ENCODE data around the gene GSTM4.
A peak's percentile ranks its signal among the peaks of the same experiment; 100 is the strongest.

GSTM4 gene

DNA sequence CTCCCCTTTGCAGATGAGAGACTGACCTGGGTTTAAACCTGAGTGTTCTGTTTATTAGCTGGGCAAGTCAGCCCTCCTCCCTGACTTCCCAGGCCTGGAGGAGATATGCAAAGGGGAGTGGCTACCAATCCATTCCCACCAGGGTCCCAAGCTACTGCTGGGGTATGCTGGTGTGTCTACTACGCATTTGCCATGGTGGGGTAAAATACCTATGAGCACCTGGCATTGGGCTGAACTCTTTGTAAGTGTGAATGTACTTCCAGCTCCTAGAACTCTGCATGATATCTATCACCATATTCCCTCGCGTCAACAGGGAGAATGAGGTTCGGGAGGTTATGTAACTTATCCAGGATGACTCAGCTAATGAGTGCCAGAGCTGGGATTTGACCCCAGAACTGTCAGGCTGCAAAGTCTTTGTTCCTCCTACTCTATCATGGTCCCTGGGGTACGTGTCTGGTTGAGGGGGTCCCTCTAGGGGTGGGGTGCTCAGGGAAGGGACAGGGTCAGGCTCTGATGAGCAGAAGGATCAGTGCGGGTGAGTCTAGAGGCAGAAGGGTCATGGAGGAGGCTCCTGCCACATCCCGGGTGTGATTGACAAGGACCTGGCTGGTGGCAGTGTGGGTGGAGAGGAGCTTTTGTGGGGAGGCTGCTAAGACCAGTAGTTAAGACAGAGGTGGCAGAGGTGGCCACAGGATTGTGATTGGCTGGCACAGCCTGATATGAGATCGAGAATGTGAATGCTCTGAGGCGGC is 19.5 kb upstream of the GSTM4 start:
- WGBS = 52% methylated on average over 8 of the region's 9 CpGs
- peak overlapping the region in 1 of 2 experiments; percentile 2 for H3K4me3 ChIP-seq (ENCODE audit: insufficient read depth in 1 of 2, low read depth in 1 of 2, low read length in 2 of 2)
- H3K36me3 ChIP-seq (ENCODE audit: control insufficient read depth in 1 of 2, insufficient read depth in 2 of 2, low read depth in 1 of 2, low read length in 2 of 2) = peaks cover 11 to 17% of the 10 kb centered on the region in 2 experiments
- H3K27ac ChIP-seq (ENCODE audit: low read length, poor library complexity, severe bottlenecking) = no peak overlapping the region
- peak overlapping the region; percentile 6 for H2BK15ac ChIP-seq (ENCODE audit: low read depth, poor library complexity, severe bottlenecking)
- H3K4me1 ChIP-seq (ENCODE audit: control insufficient read depth, insufficient read depth, low read depth, low read length) = peaks cover 9% of the 10 kb centered on the region
- no peak overlapping the region for H2AFZ ChIP-seq (ENCODE audit: low read depth, low read length)
- no peak overlapping the region for H3K4ac ChIP-seq (ENCODE audit: low read depth in 1 of 2, low read length in 2 of 2)
- H4K91ac ChIP-seq (ENCODE audit: low read length) = peak overlapping the region; percentile 59
- H4K8ac ChIP-seq (ENCODE audit: low read length) = peak overlapping the region; percentile 53
- H3K18ac ChIP-seq (ENCODE audit: low read depth in 1 of 2, low read length in 2 of 2) = no peak overlapping the region
- H2BK12ac ChIP-seq (ENCODE audit: low read length in 2 of 2) = peak overlapping the region in 1 of 2 experiments; percentile 37
- no peaks in the 10 kb centered on the region for H3K9me3 ChIP-seq (ENCODE audit: control insufficient read depth, low read length)
- H3K14ac ChIP-seq (ENCODE audit: low read length in 2 of 2) = no peak overlapping the region
- no peak overlapping the region for H2BK5ac ChIP-seq (ENCODE audit: low read depth, low read length, poor library complexity, severe bottlenecking)
- no peak overlapping the region for H3K23ac ChIP-seq (ENCODE audit: low read length in 2 of 2)
- H3K9ac ChIP-seq (ENCODE audit: low read length) = no peak overlapping the region
- H2AK5ac ChIP-seq (ENCODE audit: low read length, severe bottlenecking) = peak overlapping the region; percentile 18
- H3K27me3 ChIP-seq (ENCODE audit: control insufficient read depth in 1 of 2, insufficient read depth in 1 of 2, low read length in 2 of 2) = no peaks in the 10 kb centered on the region
- DNase-seq = peak; percentile 69
- peaks cover 16% of the 10 kb centered on the region for H3K79me1 ChIP-seq (replicated peaks; ENCODE audit: low read length, poor library complexity, severe bottlenecking)
- no peak overlapping the region for H3K4me2 ChIP-seq (ENCODE audit: low read length, poor library complexity, severe bottlenecking)
- H2BK120ac ChIP-seq (ENCODE audit: low read depth, low read length) = no peak overlapping the region

DNA sequence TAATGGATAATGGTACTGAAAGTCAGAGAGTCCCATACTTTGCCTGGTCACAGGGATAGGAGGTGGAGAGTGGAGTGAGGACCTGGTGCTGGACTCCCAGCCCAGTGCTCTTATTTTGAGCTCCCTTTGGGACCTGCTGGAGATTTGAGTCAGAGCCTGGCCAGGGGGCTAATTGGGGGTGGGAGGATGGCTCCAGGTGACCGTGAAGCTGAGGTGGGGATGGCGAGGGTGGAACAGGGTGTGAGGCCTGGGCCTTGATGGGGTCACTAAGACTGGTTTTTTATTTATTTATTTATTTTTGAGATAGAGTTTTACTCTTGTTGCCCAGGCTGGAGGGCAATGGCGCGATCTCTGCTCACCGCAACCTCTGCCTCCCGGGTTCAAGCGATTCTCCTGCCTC is 18.5 kb upstream of the GSTM4 start:
- no peak overlapping the region for H3K4me3 ChIP-seq (ENCODE audit: insufficient read depth in 1 of 2, low read depth in 1 of 2, low read length in 2 of 2)
- no peak overlapping the region for H2BK12ac ChIP-seq (ENCODE audit: low read length in 2 of 2)
- H3K27ac ChIP-seq (ENCODE audit: low read length, poor library complexity, severe bottlenecking) = no peak overlapping the region
- no peak overlapping the region for H3K14ac ChIP-seq (ENCODE audit: low read length in 2 of 2)
- H3K27me3 ChIP-seq (ENCODE audit: control insufficient read depth in 1 of 2, insufficient read depth in 1 of 2, low read length in 2 of 2) = no peaks in the 10 kb centered on the region
- no peaks in the 10 kb centered on the region for H3K9me3 ChIP-seq (ENCODE audit: control insufficient read depth, low read length)
- no peak overlapping the region for H2BK120ac ChIP-seq (ENCODE audit: low read depth, low read length)
- peaks cover under 1 to 6% of the 10 kb centered on the region in 2 experiments for H3K36me3 ChIP-seq (ENCODE audit: control insufficient read depth in 1 of 2, insufficient read depth in 2 of 2, low read depth in 1 of 2, low read length in 2 of 2)
- no peak overlapping the region for H2AFZ ChIP-seq (ENCODE audit: low read depth, low read length)
- no peak overlapping the region for H3K4me2 ChIP-seq (ENCODE audit: low read length, poor library complexity, severe bottlenecking)
- H3K18ac ChIP-seq (ENCODE audit: low read depth in 1 of 2, low read length in 2 of 2) = no peak overlapping the region
- H2AK5ac ChIP-seq (ENCODE audit: low read length, severe bottlenecking) = no peak overlapping the region
- no peak overlapping the region for H2BK5ac ChIP-seq (ENCODE audit: low read depth, low read length, poor library complexity, severe bottlenecking)
- H3K9ac ChIP-seq (ENCODE audit: low read length) = no peak overlapping the region
- no peak overlapping the region for H4K8ac ChIP-seq (ENCODE audit: low read length)
- H2BK15ac ChIP-seq (ENCODE audit: low read depth, poor library complexity, severe bottlenecking) = peak overlapping the region; percentile 46
- no peak for DNase-seq
- H3K4ac ChIP-seq (ENCODE audit: low read depth in 1 of 2, low read length in 2 of 2) = no peak overlapping the region
- H3K23ac ChIP-seq (ENCODE audit: low read length in 2 of 2) = no peak overlapping the region
- no peak overlapping the region for H4K91ac ChIP-seq (ENCODE audit: low read length)
- H3K79me1 ChIP-seq (replicated peaks; ENCODE audit: low read length, poor library complexity, severe bottlenecking) = peaks cover 7% of the 10 kb centered on the region
- H3K4me1 ChIP-seq (ENCODE audit: control insufficient read depth, insufficient read depth, low read depth, low read length) = peaks cover 9% of the 10 kb centered on the region
- WGBS = 94% methylated on average over 7 of the region's 7 CpGs

DNA sequence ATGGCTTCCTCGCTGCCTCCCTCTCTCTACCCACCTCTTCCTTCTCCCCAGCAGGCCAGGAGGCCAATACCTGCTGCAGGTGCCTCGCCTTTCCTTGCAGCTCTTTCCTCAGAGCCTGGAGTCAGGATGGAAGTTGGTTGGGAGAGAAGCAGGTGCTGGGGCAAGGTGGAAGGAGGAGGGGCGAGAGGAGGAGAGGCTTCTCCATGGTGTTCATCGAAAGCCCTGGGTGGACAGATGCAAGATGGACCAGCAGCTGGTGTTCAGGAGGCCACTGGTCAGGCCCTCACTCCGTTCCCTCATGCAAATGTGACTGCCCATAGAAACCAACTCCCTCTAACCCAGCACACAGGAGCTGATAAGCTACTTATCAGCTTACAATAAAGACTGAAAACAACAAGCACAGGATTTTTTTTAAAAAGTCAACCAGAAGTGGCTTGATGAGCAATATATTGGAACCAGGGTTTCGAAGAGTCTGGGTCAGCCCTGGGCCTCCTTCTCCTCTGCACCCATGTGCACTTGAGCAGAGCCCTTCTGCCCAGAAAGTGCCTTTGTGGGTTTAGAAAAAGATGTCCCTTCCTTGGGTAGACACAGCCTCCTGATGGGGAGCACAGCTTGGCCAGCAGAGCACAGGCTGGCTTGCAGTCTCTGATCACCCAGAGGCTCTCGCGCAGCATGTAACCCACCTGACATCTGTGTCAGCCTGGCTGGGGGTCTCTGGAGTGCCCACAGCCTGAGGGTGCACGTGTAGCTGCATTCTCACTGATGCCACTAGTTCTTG is 16.6 kb upstream of the GSTM4 start:
- H3K9me3 ChIP-seq (ENCODE audit: control insufficient read depth, low read length) = no peaks in the 10 kb centered on the region
- H3K23ac ChIP-seq (ENCODE audit: low read length in 2 of 2) = no peak overlapping the region
- no peak overlapping the region for H2BK120ac ChIP-seq (ENCODE audit: low read depth, low read length)
- peaks cover under 1% of the 10 kb centered on the region for H3K79me1 ChIP-seq (replicated peaks; ENCODE audit: low read length, poor library complexity, severe bottlenecking)
- H3K4me1 ChIP-seq (ENCODE audit: control insufficient read depth, insufficient read depth, low read depth, low read length) = peaks cover 14% of the 10 kb centered on the region
- H4K91ac ChIP-seq (ENCODE audit: low read length) = no peak overlapping the region
- H2BK12ac ChIP-seq (ENCODE audit: low read length in 2 of 2) = no peak overlapping the region
- peak overlapping the region in 1 of 2 experiments; percentile 75 for H3K14ac ChIP-seq (ENCODE audit: low read length in 2 of 2)
- H3K9ac ChIP-seq (ENCODE audit: low read length) = no peak overlapping the region
- H4K8ac ChIP-seq (ENCODE audit: low read length) = no peak overlapping the region
- no peaks in the 10 kb centered on the region for H3K27me3 ChIP-seq (ENCODE audit: control insufficient read depth in 1 of 2, insufficient read depth in 1 of 2, low read length in 2 of 2)
- H3K4me3 ChIP-seq (ENCODE audit: insufficient read depth in 1 of 2, low read depth in 1 of 2, low read length in 2 of 2) = no peak overlapping the region
- no peak for DNase-seq
- no peak overlapping the region for H2AK5ac ChIP-seq (ENCODE audit: low read length, severe bottlenecking)
- no peak overlapping the region for H3K27ac ChIP-seq (ENCODE audit: low read length, poor library complexity, severe bottlenecking)
- no peak overlapping the region for H2AFZ ChIP-seq (ENCODE audit: low read depth, low read length)
- H2BK5ac ChIP-seq (ENCODE audit: low read depth, low read length, poor library complexity, severe bottlenecking) = no peak overlapping the region
- H2BK15ac ChIP-seq (ENCODE audit: low read depth, poor library complexity, severe bottlenecking) = no peak overlapping the region
- no peak overlapping the region for H3K4me2 ChIP-seq (ENCODE audit: low read length, poor library complexity, severe bottlenecking)
- 86% methylated on average over 7 of the region's 9 CpGs for WGBS
- H3K36me3 ChIP-seq (ENCODE audit: control insufficient read depth in 1 of 2, insufficient read depth in 2 of 2, low read depth in 1 of 2, low read length in 2 of 2) = no peaks in the 10 kb centered on the region
- no peak overlapping the region for H3K18ac ChIP-seq (ENCODE audit: low read depth in 1 of 2, low read length in 2 of 2)
- H3K4ac ChIP-seq (ENCODE audit: low read depth in 1 of 2, low read length in 2 of 2) = no peak overlapping the region

DNA sequence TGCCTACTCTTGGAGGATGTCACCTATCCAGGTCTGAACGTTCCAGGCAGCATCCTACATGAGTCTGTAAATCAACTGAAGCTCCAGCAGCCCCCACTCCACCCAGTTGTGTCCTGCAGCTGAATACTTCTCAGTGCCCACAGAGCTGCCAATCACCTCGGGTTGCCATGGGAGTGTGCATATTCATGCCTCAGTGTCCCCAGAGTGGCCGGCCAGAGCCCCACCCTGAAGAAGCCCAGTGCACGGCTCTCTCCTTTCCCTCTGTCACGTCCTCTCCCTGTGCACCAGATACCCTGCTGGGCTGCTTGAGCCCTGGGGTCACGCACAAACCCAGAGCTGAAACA is 16.1 kb upstream of the GSTM4 start:
- Histone ChIP-seq H3K23ac (ENCODE audit: low read length in 2 of 2) (no peak overlapping the region), H2BK12ac (ENCODE audit: low read length in 2 of 2) (no peak overlapping the region), H4K8ac (ENCODE audit: low read length) (no peak overlapping the region), H3K4me1 (ENCODE audit: control insufficient read depth, insufficient read depth, low read depth, low read length) (peaks cover 16% of the 10 kb centered on the region), H3K27ac (ENCODE audit: low read length, poor library complexity, severe bottlenecking) (no peak overlapping the region), H3K9ac (ENCODE audit: low read length) (no peak overlapping the region), H3K36me3 (ENCODE audit: control insufficient read depth in 1 of 2, insufficient read depth in 2 of 2, low read depth in 1 of 2, low read length in 2 of 2) (no peaks in the 10 kb centered on the region), H2BK5ac (ENCODE audit: low read depth, low read length, poor library complexity, severe bottlenecking) (no peak overlapping the region), H2BK15ac (ENCODE audit: low read depth, poor library complexity, severe bottlenecking) (no peak overlapping the region), H3K18ac (ENCODE audit: low read depth in 1 of 2, low read length in 2 of 2) (no peak overlapping the region), H3K4me2 (ENCODE audit: low read length, poor library complexity, severe bottlenecking) (no peak overlapping the region), H3K4me3 (ENCODE audit: insufficient read depth in 1 of 2, low read depth in 1 of 2, low read length in 2 of 2) (no peak overlapping the region), H3K4ac (ENCODE audit: low read depth in 1 of 2, low read length in 2 of 2) (no peak overlapping the region), H2AK5ac (ENCODE audit: low read length, severe bottlenecking) (no peak overlapping the region), H3K14ac (ENCODE audit: low read length in 2 of 2) (no peak overlapping the region), H3K27me3 (ENCODE audit: control insufficient read depth in 1 of 2, insufficient read depth in 1 of 2, low read length in 2 of 2) (no peaks in the 10 kb centered on the region), H2AFZ (ENCODE audit: low read depth, low read length) (no peak overlapping the region), H3K79me1 (replicated peaks; ENCODE audit: low read length, poor library complexity, severe bottlenecking) (no peaks in the 10 kb centered on the region), H3K9me3 (ENCODE audit: control insufficient read depth, low read length) (no peaks in the 10 kb centered on the region), H4K91ac (ENCODE audit: low read length) (no peak overlapping the region), H2BK120ac (ENCODE audit: low read depth, low read length) (no peak overlapping the region)
- 67% methylated on average over 4 of the region's 6 CpGs for WGBS
- DNase-seq = no peak

Measured in mesenchymal stem cell (in vitro differentiated cells and primary cell).